Hindlimb muscle (tissue), 1 donor: ENCODE results near the gene FAM169A. TPM values are rescaled to one million over a fixed set of nuclear protein-coding genes. Genes with fewer than 3 reads are reported as not detected.
"Not testable (repeated sequence)": the region's sequence is repeated elsewhere in the genome, so short reads cannot be mapped to it uniquely, and the experiment has no call there.

Experiments
- DNase-seq: peaks from one replicate; pipeline ENCODE4 v3.0.0-alpha.2; 2013
- polyA plus RNA-seq: library from polyadenylated mRNA; unstranded; fragments of 120-200 nt; gene quantifications from one replicate; pipeline ENCODE4 v1.2.1, GENCODE V29; 2013; ENCODE audit not compliant: insufficient read length

FAM169A gene
- polyA plus RNA-seq, 1 donor: 0.44 TPM

- DNase-seq: no peak
These were observed 492 bp upstream of the FAM169A start for GRCh38 chr5:74866596-74867162.

GRCh38 chr5:74865256-74865803 lies 857 bp downstream of the FAM169A start:
- DNase-seq: no peak

GRCh38 chr5:74864823-74865222 lies 1.4 kb downstream of the FAM169A start:
- no peak for DNase-seq

- DNase-seq: no peak
These were observed 2.5 kb downstream of the FAM169A start for GRCh38 chr5:74863726-74864125.

- DNase-seq: no peak
These were observed 4.0 kb downstream of the FAM169A start for GRCh38 chr5:74862221-74862620.

GRCh38 chr5:74856975-74857374 lies 9.2 kb downstream of the FAM169A start:
- not testable (repeated sequence) for DNase-seq

GRCh38 chr5:74853256-74853655 lies 12.9 kb downstream of the FAM169A start:
- no peak for DNase-seq

- no peak for DNase-seq
These were observed 14.4 kb downstream of the FAM169A start for GRCh38 chr5:74851684-74852353.

- DNase-seq: no peak
These were observed 15.3 kb downstream of the FAM169A start for GRCh38 chr5:74850789-74851425.

GRCh38 chr5:74850030-74850429 lies 16.2 kb downstream of the FAM169A start:
- no peak for DNase-seq

GRCh38 chr5:74848553-74849025 lies 17.6 kb downstream of the FAM169A start:
- no peak for DNase-seq

- DNase-seq: no peak
These were observed 27.0 kb downstream of the FAM169A start for GRCh38 chr5:74839229-74839628.

- no peak for DNase-seq
These were observed 27.9 kb downstream of the FAM169A start for GRCh38 chr5:74838262-74838661.

- no peak for DNase-seq
These were observed 29.1 kb downstream of the FAM169A start for GRCh38 chr5:74837115-74837514.

- no peak for DNase-seq
These were observed 32.5 kb downstream of the FAM169A start for GRCh38 chr5:74833537-74834266.

GRCh38 chr5:74829413-74829812 lies 36.8 kb downstream of the FAM169A start:
- DNase-seq: no peak

- no peak for DNase-seq
These were observed 43.9 kb downstream of the FAM169A start for GRCh38 chr5:74822288-74822687.

- no peak for DNase-seq
These were observed 49.3 kb downstream of the FAM169A start for GRCh38 chr5:74816875-74817274.

- DNase-seq: no peak
These were observed 55.3 kb downstream of the FAM169A start for GRCh38 chr5:74810915-74811314.

- DNase-seq: no peak
These were observed 64.2 kb downstream of the FAM169A start for GRCh38 chr5:74801941-74802340.

GRCh38 chr5:74801197-74801596 lies 65.0 kb downstream of the FAM169A start:
- DNase-seq: no peak

GRCh38 chr5:74798977-74799911 lies 66.9 kb downstream of the FAM169A start:
- no peak for DNase-seq
